ENCODE measurements around the gene TMEM204. TPM values are rescaled to one million over a fixed set of nuclear protein-coding genes. Genes with fewer than 3 reads are reported as not detected.

Gene TMEM204
- total RNA-seq, 4 donors from 2014 or later = 13.7 to 26.0 (median 26.0) TPM

DNA sequence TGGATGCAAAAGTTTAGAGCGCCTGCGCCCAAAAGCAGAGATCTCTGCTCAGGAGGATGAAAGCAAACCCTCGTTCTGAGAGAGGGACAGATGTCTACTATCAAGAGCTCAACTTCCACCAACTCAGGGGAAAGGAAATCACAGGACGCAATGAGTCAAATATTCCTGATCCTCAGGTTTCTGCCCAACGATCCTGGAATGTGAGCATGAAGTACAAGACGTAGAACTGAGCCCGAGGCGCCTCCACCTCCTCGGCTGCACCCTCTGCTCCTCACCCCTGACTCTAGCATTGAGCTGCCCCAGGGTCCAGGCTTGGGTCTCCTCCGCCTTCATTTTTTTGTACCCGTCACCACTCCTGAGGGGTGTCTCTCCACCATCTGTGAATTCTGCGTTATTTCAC is 63.0 kb downstream of the TMEM204 start:
- no peak overlapping the region for H3K4me3 ChIP-seq (ENCODE audit: low read depth, poor library complexity, severe bottlenecking)
- DNase-seq (ENCODE audit: low spot score in 2 of 2) = no peak
- WGBS, 2 donors = 88 to 90% methylated on average over 12 of the region's 12 CpGs
- intact Hi-C loops (cut with DNase I; ENCODE audit: low total_unique reads) = no loop called here
- TF ChIP-seq, protein P1, sequence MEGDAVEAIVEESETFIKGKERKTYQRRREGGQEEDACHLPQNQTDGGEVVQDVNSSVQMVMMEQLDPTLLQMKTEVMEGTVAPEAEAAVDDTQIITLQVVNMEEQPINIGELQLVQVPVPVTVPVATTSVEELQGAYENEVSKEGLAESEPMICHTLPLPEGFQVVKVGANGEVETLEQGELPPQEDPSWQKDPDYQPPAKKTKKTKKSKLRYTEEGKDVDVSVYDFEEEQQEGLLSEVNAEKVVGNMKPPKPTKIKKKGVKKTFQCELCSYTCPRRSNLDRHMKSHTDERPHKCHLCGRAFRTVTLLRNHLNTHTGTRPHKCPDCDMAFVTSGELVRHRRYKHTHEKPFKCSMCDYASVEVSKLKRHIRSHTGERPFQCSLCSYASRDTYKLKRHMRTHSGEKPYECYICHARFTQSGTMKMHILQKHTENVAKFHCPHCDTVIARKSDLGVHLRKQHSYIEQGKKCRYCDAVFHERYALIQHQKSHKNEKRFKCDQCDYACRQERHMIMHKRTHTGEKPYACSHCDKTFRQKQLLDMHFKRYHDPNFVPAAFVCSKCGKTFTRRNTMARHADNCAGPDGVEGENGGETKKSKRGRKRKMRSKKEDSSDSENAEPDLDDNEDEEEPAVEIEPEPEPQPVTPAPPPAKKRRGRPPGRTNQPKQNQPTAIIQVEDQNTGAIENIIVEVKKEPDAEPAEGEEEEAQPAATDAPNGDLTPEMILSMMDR (IDR thresholded peaks at IDR 0.05) = no peak
- no peak for TF ChIP-seq POLR2A (IDR thresholded peaks at IDR 0.05)

DNA sequence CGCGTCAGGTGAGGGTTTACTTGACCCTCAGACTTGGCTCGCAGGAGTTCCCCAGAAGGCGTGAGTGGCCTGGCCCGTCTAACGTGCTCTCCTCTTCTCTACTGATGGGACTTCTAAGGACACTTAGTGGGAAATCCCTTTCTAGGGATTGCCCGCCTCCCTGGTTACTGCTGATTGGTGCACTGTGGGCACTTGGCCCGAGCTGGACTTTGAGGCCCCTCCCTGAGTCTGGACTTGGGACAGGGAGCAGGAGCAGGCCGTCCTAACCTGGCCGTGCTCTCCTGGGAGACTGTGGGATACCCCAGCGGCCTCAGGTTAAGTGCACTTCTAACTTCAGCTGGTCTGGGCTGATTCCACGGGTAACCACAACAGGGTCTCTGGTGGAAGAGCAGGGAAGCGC is 63.7 kb downstream of the TMEM204 start:
- intact Hi-C loops (cut with DNase I; ENCODE audit: low total_unique reads) = no loop called here
- no peak overlapping the region for H3K4me3 ChIP-seq (ENCODE audit: low read depth, poor library complexity, severe bottlenecking)
- WGBS, 2 donors = 88 to 90% methylated on average over 13 of the region's 13 CpGs
- TF ChIP-seq, protein P1 (IDR thresholded peaks at IDR 0.05) = no peak
- no peak for DNase-seq (ENCODE audit: low spot score in 2 of 2)

DNA sequence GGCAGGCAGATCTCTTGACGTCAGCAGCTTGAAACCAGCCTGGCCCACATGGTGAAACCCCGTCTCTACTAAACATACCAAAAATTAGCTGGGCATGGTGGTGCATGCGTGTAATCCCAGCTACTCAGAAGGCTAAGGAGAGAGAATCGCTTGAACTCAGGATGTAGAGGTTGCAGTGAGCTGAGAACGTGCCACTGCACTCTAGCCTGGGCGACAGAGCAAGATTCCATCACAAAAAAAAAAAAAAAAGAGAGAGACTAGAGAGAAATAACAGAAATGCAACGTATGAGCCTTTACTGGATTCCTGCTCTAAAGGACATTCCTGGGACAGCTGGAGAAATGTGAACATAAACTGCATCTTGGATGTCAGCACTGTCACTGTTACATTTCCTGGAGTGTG is 67.6 kb downstream of the TMEM204 start:
- no peak for DNase-seq (ENCODE audit: low spot score in 2 of 2)
- WGBS, 2 donors = 91 to 94% methylated on average over 7 of the region's 7 CpGs
- no peak for TF ChIP-seq POLR2A (IDR thresholded peaks at IDR 0.05)
- TF ChIP-seq, protein P1 (IDR thresholded peaks at IDR 0.05) = no peak
- intact Hi-C loops (cut with DNase I; ENCODE audit: low total_unique reads) = no loop called here
- no peak overlapping the region for H3K4me3 ChIP-seq (ENCODE audit: low read depth, poor library complexity, severe bottlenecking)

DNA sequence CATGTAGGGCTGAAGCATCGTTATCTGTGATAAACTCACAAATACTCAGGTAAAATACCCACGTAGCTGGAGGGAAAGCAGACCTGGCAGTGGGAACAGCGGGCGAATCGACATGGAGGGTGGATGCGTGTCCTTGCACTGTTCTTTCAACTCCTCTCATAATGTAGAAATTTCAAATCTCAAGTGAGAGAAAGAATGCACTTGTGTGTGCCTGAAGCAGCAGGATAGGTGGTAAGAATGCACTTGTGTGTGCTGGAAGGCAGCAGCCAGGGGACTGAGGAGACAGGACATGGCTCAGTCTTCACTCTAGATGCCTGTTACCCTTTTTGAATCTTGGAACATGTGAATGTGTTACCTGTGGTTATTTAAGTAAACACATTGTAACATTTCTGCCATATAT is 68.0 kb downstream of the TMEM204 start:
- no peak for DNase-seq (ENCODE audit: low spot score in 2 of 2)
- intact Hi-C loops (cut with DNase I; ENCODE audit: low total_unique reads) = no loop called here
- H3K4me3 ChIP-seq (ENCODE audit: low read depth, poor library complexity, severe bottlenecking) = no peak overlapping the region
- 90 to 95% methylated on average over 6 of the region's 6 CpGs for WGBS, 2 donors
- TF ChIP-seq POLR2A (IDR thresholded peaks at IDR 0.05) = no peak
- TF ChIP-seq, protein P1 (IDR thresholded peaks at IDR 0.05) = no peak

DNA sequence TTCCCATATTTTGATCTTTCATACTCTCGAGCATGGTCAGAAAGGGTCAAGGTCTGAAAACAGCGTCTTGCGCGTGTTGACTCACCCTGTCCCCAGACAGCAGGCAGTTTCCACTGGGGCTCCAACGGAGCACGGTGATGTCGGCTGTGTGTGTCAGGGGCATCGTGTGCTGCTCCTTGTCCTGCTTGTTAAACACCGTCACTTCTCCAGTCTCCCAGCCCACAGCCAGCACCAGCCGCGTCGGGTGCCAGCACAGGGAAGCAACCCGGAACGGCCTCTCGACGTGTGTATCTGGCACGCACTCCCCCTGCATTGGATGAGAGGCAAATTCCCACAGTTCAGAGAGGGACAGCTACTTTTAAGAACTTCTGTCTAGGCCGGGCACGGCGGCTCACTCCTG is 68.8 kb downstream of the TMEM204 start:
- H3K4me3 ChIP-seq (ENCODE audit: low read depth, poor library complexity, severe bottlenecking) = no peak overlapping the region
- no peak for TF ChIP-seq POLR2A (IDR thresholded peaks at IDR 0.05)
- TF ChIP-seq, protein P1 (IDR thresholded peaks at IDR 0.05) = no peak
- intact Hi-C loops (cut with DNase I; ENCODE audit: low total_unique reads) = no loop called here
- 93 to 95% methylated on average over 20 of the region's 20 CpGs for whole genome bisulfite sequencing, 2 donors
- no peak for DNase-seq (ENCODE audit: low spot score in 2 of 2)

Other genes starting within 250 kb of the TMEM204 start
- 100 to 1,000 TPM in 1 of 4 donors, 10 to 100 TPM in 3; 42.1 to 138 (median 47.4) TPM for gene UBE2I, start 224.0 kb upstream of the TMEM204 start, total RNA-seq
- 1 to 10 TPM; 1.5 to 5.4 (median 2.4) TPM for gene BAIAP3, start 200.0 kb upstream of the TMEM204 start, total RNA-seq
- 100 to 1,000 TPM in 1 of 4 donors, 10 to 100 TPM in 3; 76.8 to 106 (median 90.5) TPM for gene TSR3, start 181.8 kb upstream of the TMEM204 start, total RNA-seq
- gene GNPTG, start 181.7 kb upstream of the TMEM204 start, total RNA-seq = 10 to 100 TPM; 46.5 to 65.7 (median 60.0) TPM
- 10 to 100 TPM; 25.7 to 63.4 (median 36.6) TPM for gene UNKL, start 119.0 kb upstream of the TMEM204 start, total RNA-seq
- gene UQCC4, start 112.9 kb upstream of the TMEM204 start, total RNA-seq = 10 to 100 TPM; 17.5 to 28.9 (median 21.7) TPM
- gene PERCC1, start 102.6 kb upstream of the TMEM204 start, total RNA-seq = not detected
- gene CCDC154, start 89.1 kb upstream of the TMEM204 start, total RNA-seq = under 1 TPM in 3 of 4 donors, not detected in 1; 0.49 to 0.61 (median 0.52) TPM
- 100 to 1,000 TPM in 1 of 4 donors, 10 to 100 TPM in 3; 46.3 to 140 (median 72.4) TPM for gene CLCN7, start 58.6 kb upstream of the TMEM204 start, total RNA-seq
- not detected for gene PTX4, start 44.7 kb upstream of the TMEM204 start, total RNA-seq
- 10 to 100 TPM; 23.1 to 40.0 (median 34.1) TPM for gene TELO2, start 40.3 kb upstream of the TMEM204 start, total RNA-seq
- gene IFT140, start 78.4 kb downstream of the TMEM204 start, total RNA-seq = 10 to 100 TPM; 12.5 to 24.7 (median 16.2) TPM
- gene CRAMP1, start 78.7 kb downstream of the TMEM204 start, total RNA-seq = 10 to 100 TPM; 14.2 to 29.6 (median 19.3) TPM
- 10 to 100 TPM; 23.3 to 40.1 (median 38.1) TPM for gene JPT2, start 144.6 kb downstream of the TMEM204 start, total RNA-seq
- gene MAPK8IP3, start 172.5 kb downstream of the TMEM204 start, total RNA-seq = 10 to 100 TPM; 59.9 to 95.8 (median 62.9) TPM
- 10 to 100 TPM; 77.7 to 98.4 (median 85.8) TPM for gene NME3, start 237.9 kb downstream of the TMEM204 start, total RNA-seq
- gene EME2, start 239.1 kb downstream of the TMEM204 start, total RNA-seq = 10 to 100 TPM in 3 of 4 donors, 1 to 10 TPM in 1; 7.6 to 22.3 (median 13.0) TPM
- 100 to 1,000 TPM in 3 of 4 donors, 10 to 100 TPM in 1; 90.9 to 126 (median 105) TPM for gene MRPS34, start 239.5 kb downstream of the TMEM204 start, total RNA-seq
- 100 to 1,000 TPM; 146 to 238 (median 172) TPM for gene SPSB3, start 248.9 kb downstream of the TMEM204 start, total RNA-seq
- gene NUBP2, start 249.3 kb downstream of the TMEM204 start, total RNA-seq = 100 to 1,000 TPM in 1 of 4 donors, 10 to 100 TPM in 3; 79.7 to 108 (median 91.3) TPM

All from lower leg skin (tissue), 4 donors.